Left lung (tissue), 10 donors: ENCODE measurements around the gene MGAT5. TPM values are rescaled to one million over a fixed set of nuclear protein-coding genes. Genes with fewer than 3 reads are reported as not detected.

Experiments used
- ATAC-seq: fragments of 200-7000 bp; cut with Tn5 transposase; one replicate; pipeline ENCODE4 v1.9.1; 2020; ENCODE audit warnings: moderate library complexity
- DNase-seq, 4 donors: peaks; one replicate each; pipeline ENCODE4 v3.0.0-alpha.2; 2013 to 2020
- H3K27ac ChIP-seq, 2 donors: fragments of 200-600 bp; sonication (generic) in 1 of 2; one replicate each; pipeline versions ENCODE4 v1.5.0 to v1.8.0; 2020 to 2021
- H3K27me3 ChIP-seq, 2 donors: fragments of 200-600 bp; sonication (generic) in 1 of 2; one replicate each; pipeline versions ENCODE4 v1.5.0 to v1.8.0; 2020 to 2021
- H3K36me3 ChIP-seq, 2 donors: fragments of 200-600 bp; sonication (generic) in 1 of 2; one replicate each; pipeline versions ENCODE4 v1.5.0 to v1.8.0; 2020 to 2021
- H3K4me1 ChIP-seq, 2 donors: fragments of 200-600 bp; one replicate each; pipeline ENCODE4 v1.8.0; 2021
- H3K4me3 ChIP-seq, 2 donors: fragments of 200-600 bp; sonication (generic) in 1 of 2; one replicate each; pipeline versions ENCODE4 v1.5.0 to v1.8.0; 2020 to 2021; ENCODE audit warnings: mild to moderate bottlenecking in 1 of 2
- H3K9me3 ChIP-seq, 2 donors: fragments of 200-600 bp; sonication (generic) in 1 of 2; one replicate each; pipeline versions ENCODE4 v1.5.0 to v1.8.0; 2020 to 2021
- intact Hi-C, 2 donors: fragments of 100-400 bp; cut with DNase I; formaldehyde crosslinking; loops; one replicate each; pipeline versions ENCODE4 v1.11.2 to v1.14.2; 2022
- polyA plus RNA-seq, 6 donors: library from polyadenylated mRNA; unstranded; fragments of 120-200 nt; gene quantifications; one replicate each; pipeline ENCODE4 v1.2.1, GENCODE V29; 2013; ENCODE audit not compliant: insufficient read length in 6 of 6
- total RNA-seq, 2 donors: library from RNA; stranded (reverse); fragmentation: NEBNext Ultra II Directional; extraction: Animal tissue kit (Norgen Biotek cat#: 25700); gene quantifications; one replicate each; pipeline ENCODE4 v1.2.1, GENCODE V29; 2021
- TF ChIP-seq, protein P1 (sequence below), 2 donors: fragments of 200-600 bp; sonication (generic) in 1 of 2; IDR thresholded peaks; one replicate each; pipeline versions ENCODE4 v1.5.0 to v1.8.0; 2021; ENCODE audit warnings: antibody characterized with exemption in 2 of 2
- donor health status: DM: no; HTN: yes; CAD: no.
- donor health status: DM: no; HTN: no; CAD: no.

MGAT5 gene
- total and polyA plus RNA-seq, 8 donors: 24.5 to 57.0 (median 28.1) TPM

DNA sequence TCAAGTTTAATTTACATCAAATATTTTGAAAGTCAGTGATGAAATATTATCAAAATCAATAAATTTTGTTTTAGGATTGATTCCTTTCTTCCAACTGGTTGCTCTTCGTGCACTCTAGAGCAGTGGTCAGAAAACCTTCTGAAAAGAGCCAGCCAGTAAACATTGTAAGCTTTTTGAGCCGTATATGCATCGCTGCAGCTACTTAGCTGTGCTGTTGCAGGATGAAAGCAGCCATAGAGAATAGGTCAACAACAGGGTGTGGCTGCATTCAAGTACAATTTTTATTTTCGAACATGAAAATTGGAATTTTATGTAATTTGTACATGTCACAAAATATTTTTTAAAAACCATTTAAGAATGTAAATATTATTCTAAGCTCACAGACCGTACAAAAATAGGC is 94.9 kb downstream of the MGAT5 start:
- Histone ChIP-seq H3K4me3 (no peak overlapping the region), H3K27me3 (no peaks in the 10 kb centered on the region), H3K9me3 (no peaks in the 10 kb centered on the region), H3K36me3 (peaks cover 0 to 30% of the 10 kb centered on the region in 2 donors), H3K27ac (peak overlapping the region in 1 of 2 donors; percentile 2), H3K4me1 (no peaks in the 10 kb centered on the region)
- TF ChIP-seq, protein P1, sequence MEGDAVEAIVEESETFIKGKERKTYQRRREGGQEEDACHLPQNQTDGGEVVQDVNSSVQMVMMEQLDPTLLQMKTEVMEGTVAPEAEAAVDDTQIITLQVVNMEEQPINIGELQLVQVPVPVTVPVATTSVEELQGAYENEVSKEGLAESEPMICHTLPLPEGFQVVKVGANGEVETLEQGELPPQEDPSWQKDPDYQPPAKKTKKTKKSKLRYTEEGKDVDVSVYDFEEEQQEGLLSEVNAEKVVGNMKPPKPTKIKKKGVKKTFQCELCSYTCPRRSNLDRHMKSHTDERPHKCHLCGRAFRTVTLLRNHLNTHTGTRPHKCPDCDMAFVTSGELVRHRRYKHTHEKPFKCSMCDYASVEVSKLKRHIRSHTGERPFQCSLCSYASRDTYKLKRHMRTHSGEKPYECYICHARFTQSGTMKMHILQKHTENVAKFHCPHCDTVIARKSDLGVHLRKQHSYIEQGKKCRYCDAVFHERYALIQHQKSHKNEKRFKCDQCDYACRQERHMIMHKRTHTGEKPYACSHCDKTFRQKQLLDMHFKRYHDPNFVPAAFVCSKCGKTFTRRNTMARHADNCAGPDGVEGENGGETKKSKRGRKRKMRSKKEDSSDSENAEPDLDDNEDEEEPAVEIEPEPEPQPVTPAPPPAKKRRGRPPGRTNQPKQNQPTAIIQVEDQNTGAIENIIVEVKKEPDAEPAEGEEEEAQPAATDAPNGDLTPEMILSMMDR (IDR thresholded peaks at IDR 0.05): no peak
- intact Hi-C loops: no loop called here
- DNase-seq (no peak), ATAC-seq (peak; percentile 41)

DNA sequence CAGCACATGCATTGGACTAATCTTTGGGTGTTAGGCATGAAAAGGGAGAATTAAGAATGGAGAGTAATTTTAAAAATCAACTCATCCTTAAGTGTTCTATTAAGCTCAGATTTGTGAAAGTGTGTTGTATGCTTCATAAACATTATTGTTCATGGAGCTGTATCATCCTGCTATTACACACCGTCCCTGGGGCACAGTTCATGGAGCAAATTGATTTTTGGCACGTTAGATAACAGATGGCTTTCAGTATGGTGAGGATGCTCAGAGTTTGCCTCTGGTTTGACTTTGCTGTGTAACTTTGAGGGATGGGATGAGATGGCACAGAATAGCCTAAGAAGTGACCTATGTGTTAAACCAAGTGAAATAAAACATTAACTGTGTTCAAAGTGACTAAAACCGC is 97.1 kb downstream of the MGAT5 start:
- no peaks in the 10 kb centered on the region for H3K4me1 ChIP-seq
- intact Hi-C loops: no loop called here
- peaks cover 0 to 27% of the 10 kb centered on the region in 2 donors for H3K36me3 ChIP-seq
- H3K27me3 ChIP-seq: no peaks in the 10 kb centered on the region
- no peak overlapping the region for H3K4me3 ChIP-seq
- TF ChIP-seq, protein P1 (IDR thresholded peaks at IDR 0.05): no peak
- H3K27ac ChIP-seq: no peak overlapping the region
- H3K9me3 ChIP-seq: no peaks in the 10 kb centered on the region
- no peak for ATAC-seq
- no peak for DNase-seq

DNA sequence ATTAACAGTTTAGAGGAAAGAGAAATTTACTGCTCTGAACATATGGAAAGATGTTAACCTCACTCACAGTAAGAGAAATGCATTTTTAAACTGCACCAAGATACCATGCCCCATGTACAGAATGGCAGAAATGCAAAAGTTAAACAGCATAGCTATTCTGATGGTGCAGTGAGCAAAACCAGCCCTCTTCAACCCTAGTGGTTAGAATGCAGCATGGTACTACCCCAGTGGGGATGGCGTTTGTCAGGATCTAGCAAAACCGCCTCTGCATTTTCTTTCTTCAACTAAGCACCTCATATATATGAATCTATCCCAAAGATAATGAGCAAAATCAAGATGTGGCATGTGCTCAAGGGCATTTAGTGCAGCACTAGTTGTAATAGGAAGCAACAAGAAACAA is 98.0 kb downstream of the MGAT5 start:
- Histone ChIP-seq H3K27me3 (no peaks in the 10 kb centered on the region), H3K36me3 (peaks cover 0 to 27% of the 10 kb centered on the region in 2 donors), H3K27ac (no peak overlapping the region), H3K4me3 (no peak overlapping the region), H3K9me3 (no peaks in the 10 kb centered on the region), H3K4me1 (no peaks in the 10 kb centered on the region)
- ATAC-seq: no peak
- TF ChIP-seq, protein P1 (IDR thresholded peaks at IDR 0.05): no peak
- no peak for DNase-seq
- intact Hi-C loops: no loop called here

DNA sequence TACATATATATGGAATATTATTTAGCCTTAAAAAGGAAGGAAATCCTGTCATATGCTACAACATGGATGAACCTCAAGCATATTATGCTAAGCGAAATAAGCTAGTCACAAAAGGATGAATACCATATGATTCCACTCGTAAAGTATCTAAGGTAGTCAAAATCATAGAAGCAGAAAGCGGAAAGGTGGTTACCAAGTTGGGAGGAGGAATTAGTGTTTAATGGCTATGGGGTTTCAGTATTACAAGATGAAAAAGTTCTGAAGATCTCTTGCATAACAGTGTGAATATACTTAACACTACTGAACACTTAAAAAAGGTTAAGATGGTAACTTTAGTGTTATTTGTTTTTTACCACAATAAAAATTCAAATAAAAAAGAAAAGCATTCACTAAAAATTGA is 99.0 kb downstream of the MGAT5 start:
- no peak for DNase-seq
- H3K27me3 ChIP-seq: no peaks in the 10 kb centered on the region
- no peak overlapping the region for H3K27ac ChIP-seq
- intact Hi-C loops: no loop called here
- no peak for ATAC-seq
- no peak overlapping the region for H3K4me3 ChIP-seq
- peaks cover 0 to 27% of the 10 kb centered on the region in 2 donors for H3K36me3 ChIP-seq
- H3K9me3 ChIP-seq: no peaks in the 10 kb centered on the region
- TF ChIP-seq, protein P1 (IDR thresholded peaks at IDR 0.05): no peak
- H3K4me1 ChIP-seq: no peaks in the 10 kb centered on the region

DNA sequence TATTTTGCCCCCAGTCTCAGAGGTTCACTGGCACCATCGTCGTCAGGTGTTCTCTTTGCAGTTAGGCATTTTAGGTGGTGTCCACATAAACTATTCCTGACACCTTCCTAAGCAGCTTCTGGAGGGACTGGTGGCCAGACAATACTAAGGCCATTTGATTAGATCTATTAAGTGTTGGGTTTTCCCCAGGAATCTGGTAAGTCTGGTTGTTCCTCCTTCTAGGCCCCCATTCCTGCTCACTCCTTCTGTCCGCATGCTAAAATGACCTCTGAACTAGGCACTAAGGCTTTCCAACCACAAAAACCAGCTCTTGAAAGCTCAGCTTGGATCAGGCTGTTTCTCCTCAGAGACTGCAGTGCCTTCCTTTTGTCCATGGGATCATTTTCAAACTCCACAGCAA is 100.7 kb downstream of the MGAT5 start:
- H3K27me3 ChIP-seq: no peaks in the 10 kb centered on the region
- no peaks in the 10 kb centered on the region for H3K4me1 ChIP-seq
- intact Hi-C loops: no loop called here
- no peaks in the 10 kb centered on the region for H3K9me3 ChIP-seq
- H3K4me3 ChIP-seq: no peak overlapping the region
- DNase-seq (no peak), ATAC-seq (no peak)
- TF ChIP-seq, protein P1 (IDR thresholded peaks at IDR 0.05): no peak
- no peak overlapping the region for H3K27ac ChIP-seq
- peaks cover 0 to 27% of the 10 kb centered on the region in 2 donors for H3K36me3 ChIP-seq
